HG03571 (cell line): ENCODE results near the gene MAPK8IP2.
"Not testable (repeated sequence)": the region's sequence is repeated elsewhere in the genome, so short reads cannot be mapped to it uniquely, and the experiment has no call there.

Experiments
- ATAC-seq: cut with Tn5 transposase; IDR thresholded peaks from one replicate; pipeline ENCODE4 v1.9.1; 2021; ENCODE audit not compliant: unreplicated experiment

The MAPK8IP2 gene

DNA sequence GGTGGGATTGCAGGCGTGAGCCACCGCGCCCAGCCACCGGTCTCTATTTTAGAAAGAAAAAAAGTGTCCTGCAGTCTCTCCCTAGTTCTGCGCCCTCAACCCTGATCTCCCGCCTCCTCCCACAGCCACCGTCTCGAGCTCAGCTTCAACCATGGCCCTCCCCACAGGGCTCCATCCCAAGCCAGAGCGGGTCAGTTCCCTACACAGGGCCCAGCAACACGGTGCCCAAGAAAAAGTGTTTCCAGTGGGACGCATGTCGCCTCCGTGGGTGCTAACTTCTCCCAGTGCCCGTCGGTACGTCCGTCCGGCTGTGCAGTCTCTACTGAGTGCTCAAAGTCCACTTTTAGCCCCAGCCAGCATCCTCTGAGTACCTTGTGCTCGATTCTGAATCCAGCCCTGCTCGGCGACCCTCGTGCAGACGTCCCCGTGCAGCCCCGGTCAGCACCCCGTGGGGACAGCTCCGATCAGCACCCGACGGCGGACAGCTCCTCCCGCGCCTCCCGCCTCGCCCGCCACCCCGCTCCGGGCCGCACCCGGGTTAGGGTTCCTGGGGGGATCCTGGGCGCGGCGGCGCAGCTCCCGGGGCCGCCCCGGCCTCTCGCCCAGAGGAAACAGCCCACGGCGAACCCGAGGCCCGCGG, 657 bp upstream of the MAPK8IP2 start:
- ATAC-seq = no peak

- ATAC-seq = no peak
These were observed 525 bp downstream of the MAPK8IP2 start for GRCh38 chr22:50600967-50601668.

GRCh38 chr22:50601669-50602337, 1.2 kb downstream of the MAPK8IP2 start:
- no peak for ATAC-seq

DNA sequence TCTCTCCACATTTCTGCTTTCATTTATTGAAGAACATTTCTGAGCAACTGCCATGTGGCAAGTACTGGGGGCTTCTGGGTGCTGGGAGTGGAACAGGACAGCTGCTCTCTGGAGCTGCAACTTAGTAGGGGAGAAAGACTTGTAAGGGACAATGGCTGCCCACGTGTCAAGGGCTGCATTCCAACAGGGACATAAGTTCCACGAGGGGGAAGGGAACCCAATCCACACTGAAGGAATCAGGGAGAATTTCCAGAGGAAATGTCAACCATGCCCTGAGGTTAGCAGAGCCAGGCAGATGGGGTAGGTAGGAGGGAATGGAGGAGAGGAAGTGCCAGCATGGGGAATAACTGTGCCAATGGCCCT, 1.7 kb downstream of the MAPK8IP2 start:
- no peak for ATAC-seq

- no peak for ATAC-seq
These were observed 3.1 kb downstream of the MAPK8IP2 start for GRCh38 chr22:50603511-50604255.

DNA sequence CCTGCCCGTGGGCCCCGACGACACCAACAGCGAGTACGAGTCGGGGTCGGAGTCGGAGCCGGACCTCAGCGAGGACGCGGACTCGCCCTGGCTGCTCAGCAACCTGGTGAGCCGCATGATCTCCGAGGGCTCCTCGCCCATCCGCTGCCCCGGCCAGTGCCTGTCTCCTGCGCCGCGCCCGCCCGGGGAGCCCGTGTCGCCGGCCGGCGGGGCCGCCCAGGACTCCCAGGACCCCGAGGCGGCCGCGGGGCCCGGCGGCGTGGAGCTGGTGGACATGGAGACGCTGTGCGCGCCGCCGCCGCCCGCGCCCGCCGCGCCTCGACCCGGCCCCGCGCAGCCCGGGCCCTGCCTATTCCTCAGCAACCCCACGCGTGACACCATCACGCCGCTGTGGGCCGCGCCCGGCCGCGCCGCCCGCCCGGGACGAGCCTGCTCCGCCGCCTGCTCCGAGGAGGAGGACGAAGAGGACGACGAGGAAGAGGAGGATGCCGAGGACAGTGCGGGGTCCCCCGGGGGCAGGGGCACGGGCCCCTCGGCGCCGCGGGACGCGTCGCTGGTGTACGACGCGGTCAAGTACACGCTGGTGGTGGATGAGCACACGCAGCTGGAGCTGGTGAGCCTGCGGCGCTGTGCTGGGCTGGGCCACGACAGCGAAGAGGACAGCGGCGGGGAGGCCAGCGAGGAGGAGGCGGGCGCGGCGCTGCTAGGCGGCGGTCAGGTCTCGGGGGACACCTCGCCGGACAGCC, 3.8 kb downstream of the MAPK8IP2 start:
- ATAC-seq = no peak

- ATAC-seq = no peak
These were observed 4.5 kb downstream of the MAPK8IP2 start for GRCh38 chr22:50605002-50605612.

DNA sequence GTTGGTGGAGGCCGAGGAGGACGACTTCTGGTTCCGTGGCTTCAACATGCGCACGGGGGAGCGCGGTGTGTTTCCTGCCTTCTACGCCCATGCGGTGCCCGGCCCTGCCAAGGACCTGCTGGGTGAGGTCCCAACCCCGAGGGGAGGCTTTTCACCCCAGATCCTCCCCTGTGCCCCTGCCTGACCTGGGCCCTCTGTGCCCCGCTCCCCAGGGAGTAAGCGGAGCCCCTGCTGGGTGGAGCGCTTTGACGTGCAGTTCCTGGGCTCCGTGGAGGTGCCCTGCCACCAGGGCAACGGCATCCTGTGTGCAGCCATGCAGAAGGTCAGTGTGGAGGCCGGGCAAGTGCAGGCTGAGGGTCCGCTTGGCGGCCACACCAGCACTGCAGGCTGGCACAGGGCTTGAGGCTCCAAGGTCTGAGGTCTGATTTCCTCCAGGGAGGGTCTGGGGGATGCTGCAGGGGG, 5.1 kb downstream of the MAPK8IP2 start:
- ATAC-seq = no peak

DNA sequence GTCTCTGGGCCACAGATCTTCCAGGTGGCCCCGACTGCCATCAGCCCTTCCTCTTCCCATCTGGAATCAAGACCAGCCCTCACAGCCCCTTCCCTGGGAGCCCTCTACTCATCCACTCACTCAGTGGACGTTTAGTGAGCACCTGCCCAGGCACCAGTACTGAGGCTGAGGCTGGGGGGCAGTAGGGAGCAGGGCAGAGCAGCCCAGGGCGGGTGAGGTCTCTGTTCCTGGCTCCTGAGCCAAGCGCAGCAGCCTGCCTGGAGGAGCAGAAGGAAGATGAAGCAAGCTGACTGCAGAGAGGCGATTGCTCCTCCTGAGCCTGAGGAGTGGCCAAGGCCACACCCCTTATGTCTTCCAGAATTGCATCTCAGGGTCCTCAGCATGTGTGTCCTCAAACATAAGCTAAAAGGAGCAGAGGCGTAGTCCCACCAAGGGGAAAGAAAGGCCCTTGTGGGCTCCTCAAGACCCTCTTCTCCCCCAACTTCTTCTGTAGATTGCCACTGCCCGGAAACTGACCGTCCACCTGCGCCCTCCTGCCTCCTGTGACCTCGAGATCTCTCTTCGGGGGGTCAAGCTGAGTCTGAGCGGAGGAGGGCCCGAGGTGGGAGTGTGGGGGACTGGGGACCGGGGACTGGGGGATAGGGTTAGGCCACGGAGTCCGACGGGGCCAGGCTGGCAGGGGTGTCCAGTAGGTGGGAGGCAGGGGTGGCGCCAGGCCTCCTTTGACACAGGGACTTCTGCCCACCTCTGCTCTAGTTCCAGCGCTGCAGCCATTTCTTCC, 5.8 kb downstream of the MAPK8IP2 start:
- no peak for ATAC-seq

GRCh38 chr22:50606946-50607658, 6.5 kb downstream of the MAPK8IP2 start:
- ATAC-seq = no peak

- no peak for ATAC-seq
These were observed 7.0 kb downstream of the MAPK8IP2 start for GRCh38 chr22:50607659-50608020.

DNA sequence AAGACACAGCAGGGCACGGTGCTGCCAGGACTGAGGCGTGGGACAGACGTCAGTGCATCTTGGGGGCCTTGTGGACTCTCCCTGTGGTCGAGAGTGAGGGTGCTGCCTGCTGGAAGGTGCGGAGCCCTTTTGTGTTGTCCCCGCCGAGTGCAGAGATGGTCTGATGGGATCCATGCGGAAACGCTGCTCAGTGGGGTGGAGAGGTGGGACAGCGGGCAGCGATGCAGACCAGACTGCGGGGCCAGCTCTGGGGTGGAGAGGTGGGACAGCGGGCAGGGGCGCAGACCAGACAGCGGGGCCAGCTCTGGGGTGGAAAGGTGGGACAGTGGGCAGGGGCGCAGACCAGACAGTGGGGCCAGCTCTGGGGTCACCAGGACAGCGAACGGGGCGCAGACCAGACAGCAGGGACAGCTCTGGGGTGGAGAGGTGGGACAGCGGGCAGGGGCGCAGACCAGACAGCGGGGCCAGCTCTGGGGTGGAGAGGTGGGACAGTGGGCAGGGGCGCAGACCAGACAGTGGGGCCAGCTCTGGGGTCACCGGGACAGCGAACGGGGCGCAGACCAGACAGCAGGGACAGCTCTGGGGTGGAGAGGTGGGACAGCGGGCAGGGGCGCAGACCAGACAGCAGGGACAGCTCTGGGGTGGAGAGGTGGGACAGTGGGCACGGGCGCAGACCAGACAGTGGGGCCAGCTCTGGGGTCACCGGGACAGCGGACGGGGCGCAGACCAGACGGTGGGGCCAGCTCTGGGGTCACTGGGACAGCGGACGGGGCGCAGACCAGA, 7.7 kb downstream of the MAPK8IP2 start:
- not testable (repeated sequence) for ATAC-seq

DNA sequence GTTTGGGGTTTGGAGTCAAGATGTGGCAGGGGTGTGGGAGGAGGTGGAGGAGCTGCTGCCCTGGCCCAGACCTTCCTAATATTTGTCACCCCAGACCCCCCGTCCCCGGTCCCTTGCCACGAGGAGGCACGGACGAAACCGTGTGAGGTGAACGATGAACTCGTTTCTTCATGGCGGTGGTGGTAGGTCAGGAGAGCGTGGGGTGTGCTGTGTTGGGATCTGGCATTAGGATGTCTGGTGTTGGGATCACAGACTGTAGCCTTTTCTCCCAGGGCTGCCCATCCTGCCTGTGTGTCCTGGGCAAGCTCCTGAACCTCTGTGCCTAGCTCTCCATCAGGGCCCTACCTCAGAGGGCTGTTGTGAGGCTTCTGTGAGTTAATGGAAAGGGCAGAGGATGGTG, 8.4 kb downstream of the MAPK8IP2 start:
- no peak for ATAC-seq

GRCh38 chr22:50609599-50609998, 9.0 kb downstream of the MAPK8IP2 start:
- ATAC-seq = no peak

GRCh38 chr22:50610041-50610451, 9.5 kb downstream of the MAPK8IP2 start:
- no peak for ATAC-seq

GRCh38 chr22:50610581-50610980, 10.0 kb downstream of the MAPK8IP2 start:
- ATAC-seq = no peak

GRCh38 chr22:50611341-50612060, 10.9 kb downstream of the MAPK8IP2 start:
- ATAC-seq = no peak

- ATAC-seq = no peak
These were observed 11.6 kb downstream of the MAPK8IP2 start for GRCh38 chr22:50612168-50612527.
